ENCODE data around the gene SVOPL.

SVOPL gene

GRCh38 chr7:138666385-138666784, 34.8 kb downstream of the SVOPL start:
- TF ChIP-seq TCF12 (IDR thresholded peaks at IDR 0.05; ENCODE audit: low read depth), result no peak
- no peak for TF ChIP-seq FOXM1 (IDR thresholded peaks at IDR 0.05; ENCODE audit: borderline replicate concordance, low read depth)
- no peak for TF ChIP-seq EGR1 (IDR thresholded peaks at IDR 0.05)
- TF ChIP-seq YY1 (IDR thresholded peaks at IDR 0.05; ENCODE audit: low read depth), result no peak
- TF ChIP-seq, protein P1, sequence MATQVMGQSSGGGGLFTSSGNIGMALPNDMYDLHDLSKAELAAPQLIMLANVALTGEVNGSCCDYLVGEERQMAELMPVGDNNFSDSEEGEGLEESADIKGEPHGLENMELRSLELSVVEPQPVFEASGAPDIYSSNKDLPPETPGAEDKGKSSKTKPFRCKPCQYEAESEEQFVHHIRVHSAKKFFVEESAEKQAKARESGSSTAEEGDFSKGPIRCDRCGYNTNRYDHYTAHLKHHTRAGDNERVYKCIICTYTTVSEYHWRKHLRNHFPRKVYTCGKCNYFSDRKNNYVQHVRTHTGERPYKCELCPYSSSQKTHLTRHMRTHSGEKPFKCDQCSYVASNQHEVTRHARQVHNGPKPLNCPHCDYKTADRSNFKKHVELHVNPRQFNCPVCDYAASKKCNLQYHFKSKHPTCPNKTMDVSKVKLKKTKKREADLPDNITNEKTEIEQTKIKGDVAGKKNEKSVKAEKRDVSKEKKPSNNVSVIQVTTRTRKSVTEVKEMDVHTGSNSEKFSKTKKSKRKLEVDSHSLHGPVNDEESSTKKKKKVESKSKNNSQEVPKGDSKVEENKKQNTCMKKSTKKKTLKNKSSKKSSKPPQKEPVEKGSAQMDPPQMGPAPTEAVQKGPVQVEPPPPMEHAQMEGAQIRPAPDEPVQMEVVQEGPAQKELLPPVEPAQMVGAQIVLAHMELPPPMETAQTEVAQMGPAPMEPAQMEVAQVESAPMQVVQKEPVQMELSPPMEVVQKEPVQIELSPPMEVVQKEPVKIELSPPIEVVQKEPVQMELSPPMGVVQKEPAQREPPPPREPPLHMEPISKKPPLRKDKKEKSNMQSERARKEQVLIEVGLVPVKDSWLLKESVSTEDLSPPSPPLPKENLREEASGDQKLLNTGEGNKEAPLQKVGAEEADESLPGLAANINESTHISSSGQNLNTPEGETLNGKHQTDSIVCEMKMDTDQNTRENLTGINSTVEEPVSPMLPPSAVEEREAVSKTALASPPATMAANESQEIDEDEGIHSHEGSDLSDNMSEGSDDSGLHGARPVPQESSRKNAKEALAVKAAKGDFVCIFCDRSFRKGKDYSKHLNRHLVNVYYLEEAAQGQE (IDR thresholded peaks at IDR 0.05; ENCODE audit: low read depth), result no peak
- TF ChIP-seq ZBTB7A (IDR thresholded peaks at IDR 0.05; ENCODE audit: low read depth), result no peak
- no peak for TF ChIP-seq RAD21 (IDR thresholded peaks at IDR 0.05; ENCODE audit: low read depth)
- TF ChIP-seq USF1 (IDR thresholded peaks at IDR 0.05), result no peak
- TF ChIP-seq NFIC (IDR thresholded peaks at IDR 0.05), result no peak
- no peak for TF ChIP-seq TAF1 (IDR thresholded peaks at IDR 0.05; ENCODE audit: low read depth)
- no peak for TF ChIP-seq MAX (IDR thresholded peaks at IDR 0.05)
- TF ChIP-seq CEBPB (IDR thresholded peaks at IDR 0.05), result no peak
- no peak for TF ChIP-seq EP300 (IDR thresholded peaks at IDR 0.05; ENCODE audit: borderline replicate concordance)
- TF ChIP-seq TEAD4 (IDR thresholded peaks at IDR 0.05), result no peak
- TF ChIP-seq CREB1 (IDR thresholded peaks at IDR 0.05; ENCODE audit: low read depth), result no peak

- TF ChIP-seq YY1 (IDR thresholded peaks at IDR 0.05; ENCODE audit: low read depth) (no peak), CEBPB (IDR thresholded peaks at IDR 0.05) (no peak), NFIC (IDR thresholded peaks at IDR 0.05) (no peak), ZBTB7A (IDR thresholded peaks at IDR 0.05; ENCODE audit: low read depth) (no peak), EGR1 (IDR thresholded peaks at IDR 0.05) (no peak), USF1 (IDR thresholded peaks at IDR 0.05) (no peak), CREB1 (IDR thresholded peaks at IDR 0.05; ENCODE audit: low read depth) (no peak), TAF1 (IDR thresholded peaks at IDR 0.05; ENCODE audit: low read depth) (no peak), TCF12 (IDR thresholded peaks at IDR 0.05; ENCODE audit: low read depth) (no peak), MAX (IDR thresholded peaks at IDR 0.05) (no peak), FOXM1 (IDR thresholded peaks at IDR 0.05; ENCODE audit: borderline replicate concordance, low read depth) (no peak), RAD21 (IDR thresholded peaks at IDR 0.05; ENCODE audit: low read depth) (no peak), TEAD4 (IDR thresholded peaks at IDR 0.05) (no peak), EP300 (IDR thresholded peaks at IDR 0.05; ENCODE audit: borderline replicate concordance) (no peak)
- TF ChIP-seq, protein P1 (IDR thresholded peaks at IDR 0.05; ENCODE audit: low read depth), result no peak
Observed at GRCh38 chr7:138665669-138666140, 35.5 kb downstream of the SVOPL start.

DNA sequence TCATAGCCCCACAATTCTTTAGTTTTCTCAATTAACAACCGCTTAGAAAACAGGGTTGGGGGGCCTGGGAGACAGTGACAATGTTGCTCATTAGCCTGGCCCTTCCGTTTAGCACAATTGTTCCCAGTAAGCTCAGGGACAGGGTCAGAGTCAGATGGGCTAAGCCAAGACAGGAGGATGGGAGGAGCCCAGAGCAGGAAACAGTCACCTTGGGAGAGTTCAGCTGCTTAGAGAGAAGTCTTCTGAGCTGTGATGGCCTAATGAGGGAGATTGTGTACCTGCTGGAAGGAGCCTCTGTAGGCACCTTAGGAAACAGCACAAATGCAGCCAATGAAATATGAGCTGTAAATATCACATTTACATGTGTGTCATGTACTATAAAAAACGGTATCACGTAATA, 35.9 kb downstream of the SVOPL start:
- no peak for TF ChIP-seq CREB1 (IDR thresholded peaks at IDR 0.05; ENCODE audit: low read depth)
- TF ChIP-seq TAF1 (IDR thresholded peaks at IDR 0.05; ENCODE audit: low read depth), result no peak
- TF ChIP-seq NFIC (IDR thresholded peaks at IDR 0.05), result no peak
- no peak for TF ChIP-seq CEBPB (IDR thresholded peaks at IDR 0.05)
- TF ChIP-seq YY1 (IDR thresholded peaks at IDR 0.05; ENCODE audit: low read depth), result no peak
- TF ChIP-seq FOXM1 (IDR thresholded peaks at IDR 0.05; ENCODE audit: borderline replicate concordance, low read depth), result no peak
- no peak for TF ChIP-seq ZBTB7A (IDR thresholded peaks at IDR 0.05; ENCODE audit: low read depth)
- TF ChIP-seq EGR1 (IDR thresholded peaks at IDR 0.05), result no peak
- no peak for TF ChIP-seq TCF12 (IDR thresholded peaks at IDR 0.05; ENCODE audit: low read depth)
- no peak for TF ChIP-seq USF1 (IDR thresholded peaks at IDR 0.05)

DNA sequence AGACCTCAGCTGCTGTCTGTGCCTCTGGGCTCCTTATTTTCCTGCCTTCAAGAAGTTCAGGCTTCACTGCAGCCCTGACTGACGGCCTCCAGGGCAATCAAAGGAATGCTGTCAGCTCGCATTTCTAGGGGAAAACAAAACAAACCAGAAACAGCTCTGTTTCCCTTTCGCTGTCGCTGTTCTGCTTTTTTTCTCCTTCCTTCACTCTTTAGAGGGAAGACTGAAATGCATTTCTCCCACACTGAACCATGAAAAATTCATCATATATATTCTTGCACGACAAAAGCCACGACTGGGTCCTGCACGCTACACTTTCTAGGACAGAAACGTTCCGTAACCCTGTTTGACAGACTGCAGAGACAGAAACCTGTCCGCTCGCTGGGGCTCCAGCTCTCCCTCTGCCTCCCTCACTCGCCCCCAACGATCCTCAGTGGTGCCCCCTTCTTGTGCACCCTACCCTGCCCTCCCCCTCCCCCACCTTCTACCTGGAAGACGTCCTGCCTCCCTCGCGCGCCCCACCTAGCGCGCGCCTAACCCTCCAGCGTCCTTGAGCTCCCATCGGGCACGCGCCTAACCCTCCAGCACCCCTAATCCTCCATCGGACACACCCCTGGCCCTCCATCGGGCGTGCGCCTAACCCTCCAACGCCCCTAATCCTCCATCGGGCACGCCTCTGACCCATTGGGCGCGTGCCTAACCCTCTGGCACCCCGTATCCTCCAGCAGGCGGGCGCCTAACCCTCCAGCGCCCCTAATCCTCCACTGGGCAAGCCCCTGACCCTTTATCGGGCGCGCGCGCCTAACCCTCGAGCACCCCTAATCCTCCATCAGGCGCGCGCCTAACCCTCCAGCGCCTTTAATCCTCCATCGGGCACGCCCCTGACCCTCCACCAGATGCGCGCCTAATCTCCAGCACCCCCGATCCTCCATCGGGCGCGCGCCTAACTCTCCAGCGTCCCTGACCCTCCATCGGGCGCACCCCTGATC, 37.1 kb downstream of the SVOPL start:
- no peak for TF ChIP-seq NFIC (IDR thresholded peaks at IDR 0.05)
- TF ChIP-seq TEAD4 (IDR thresholded peaks at IDR 0.05), result peak; percentile 78
- TF ChIP-seq YY1 (IDR thresholded peaks at IDR 0.05; ENCODE audit: low read depth), result no peak
- peak; percentile 18; the same call in 1 of the 2 replicates for TF ChIP-seq RAD21 (IDR thresholded peaks at IDR 0.05; ENCODE audit: low read depth)
- TF ChIP-seq FOXM1 (IDR thresholded peaks at IDR 0.05; ENCODE audit: borderline replicate concordance, low read depth), result no peak
- peak; percentile 30; the same call in 1 of the 2 replicates for TF ChIP-seq TCF12 (IDR thresholded peaks at IDR 0.05; ENCODE audit: low read depth)
- TF ChIP-seq USF1 (IDR thresholded peaks at IDR 0.05), result no peak
- TF ChIP-seq, protein P1 (IDR thresholded peaks at IDR 0.05; ENCODE audit: low read depth), result no peak
